ENCODE results near the gene TMCC2.
A peak's percentile ranks its signal among the peaks of the same experiment; 100 is the strongest.

Gene TMCC2

DNA sequence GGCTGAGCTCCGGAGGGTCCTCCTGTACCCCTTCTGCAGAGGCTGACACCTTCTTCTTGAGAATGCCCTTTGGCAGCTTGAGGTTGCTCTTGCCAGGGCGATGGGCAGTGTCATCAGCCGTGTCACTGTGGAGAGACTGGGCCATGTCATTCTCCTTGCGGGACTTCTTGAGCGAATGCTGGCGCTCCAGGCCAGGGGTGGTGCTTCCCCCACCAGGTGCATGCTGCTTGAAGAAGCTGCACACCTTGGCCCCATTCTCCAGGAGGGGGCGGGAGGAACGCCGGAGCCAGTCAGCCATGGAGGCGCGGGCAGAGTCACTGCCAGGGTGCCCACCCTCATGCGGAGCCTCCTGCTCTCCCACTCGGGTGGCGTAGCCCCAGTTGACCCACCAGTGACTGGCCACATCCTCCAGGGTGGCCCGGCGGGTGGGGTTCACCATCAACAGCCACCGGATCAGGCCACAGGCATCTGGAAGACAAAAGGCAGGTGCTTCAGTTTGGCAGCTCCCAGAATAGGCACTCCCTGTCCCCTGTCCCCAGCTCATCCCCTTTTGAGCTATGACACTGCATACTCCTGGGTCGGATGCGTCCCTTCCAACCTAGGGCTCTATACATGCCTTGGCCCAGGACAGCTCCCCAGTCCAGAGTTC, 76.4 kb downstream of the TMCC2 start:
- DNase-seq (ENCODE audit: low spot score) = no peak

DNA sequence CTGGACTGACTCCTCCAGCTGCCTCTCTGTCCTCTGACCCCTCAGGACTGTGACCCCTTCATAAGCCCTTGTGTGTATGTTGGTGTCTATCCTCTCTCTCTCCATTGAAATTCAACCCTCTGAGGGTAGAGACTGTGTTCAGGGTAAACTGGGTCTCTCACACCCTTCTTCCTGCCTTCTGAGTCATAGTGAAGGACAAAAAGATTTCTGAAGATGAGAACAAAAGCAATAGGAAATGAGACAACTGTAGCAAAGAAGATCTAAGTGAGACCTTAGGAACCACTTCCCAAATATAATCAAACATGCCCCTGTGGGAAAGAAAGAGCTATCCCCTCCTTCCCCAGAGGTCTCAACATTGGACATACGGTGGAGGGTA, 76.9 kb downstream of the TMCC2 start:
- no peak for DNase-seq (ENCODE audit: low spot score)

DNA sequence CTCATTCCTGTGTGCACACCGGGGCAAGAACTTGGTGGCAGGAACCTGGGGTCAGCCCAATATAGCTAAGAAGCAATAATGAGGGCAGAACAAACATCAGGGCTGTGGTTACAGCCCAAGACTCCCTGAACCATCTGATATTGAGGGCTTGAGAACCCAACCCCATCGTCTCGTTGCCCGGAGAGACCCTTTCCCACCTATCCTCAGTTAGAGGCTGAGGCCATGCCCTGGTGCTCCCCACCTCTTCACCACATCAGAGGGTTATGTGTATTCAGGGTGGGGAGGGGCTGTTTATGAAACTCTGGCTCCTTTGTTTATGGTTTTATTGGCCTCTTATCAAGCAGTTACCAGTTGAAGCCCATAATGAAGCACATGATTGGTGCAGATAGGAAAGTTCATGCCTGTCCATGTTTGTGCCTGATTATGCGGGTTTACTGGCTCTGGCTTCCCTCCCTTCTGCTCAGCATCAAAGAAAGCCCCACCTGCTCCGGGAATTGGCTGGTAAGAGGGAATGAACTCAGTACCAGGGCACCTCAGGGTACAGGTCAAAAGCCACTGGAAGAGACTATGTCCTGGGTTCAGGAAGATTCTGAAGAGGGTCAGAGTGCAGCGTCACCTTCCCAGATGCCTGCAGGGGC, 79.3 kb downstream of the TMCC2 start:
- no peak for DNase-seq (ENCODE audit: low spot score)

DNA sequence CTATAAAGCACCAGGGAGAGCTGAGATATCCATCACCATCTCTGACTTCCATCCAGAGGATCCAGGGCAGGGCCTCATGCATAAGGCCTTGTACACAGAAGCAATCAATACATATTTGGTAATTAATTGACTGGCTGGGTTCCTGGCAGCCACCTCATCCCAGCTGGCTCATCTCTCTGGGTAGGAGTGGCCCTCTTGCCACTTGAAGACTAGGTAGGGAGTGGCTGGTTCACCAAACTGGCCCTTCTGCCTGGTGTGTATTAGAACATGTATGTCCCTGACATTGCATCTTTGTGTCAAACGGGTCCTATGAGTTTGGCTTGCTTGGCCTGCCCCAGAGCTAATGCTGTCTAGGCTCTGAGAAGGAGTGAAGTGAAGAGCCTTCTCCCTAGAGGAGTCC, 82.0 kb downstream of the TMCC2 start:
- DNase-seq (ENCODE audit: low spot score) = no peak

DNA sequence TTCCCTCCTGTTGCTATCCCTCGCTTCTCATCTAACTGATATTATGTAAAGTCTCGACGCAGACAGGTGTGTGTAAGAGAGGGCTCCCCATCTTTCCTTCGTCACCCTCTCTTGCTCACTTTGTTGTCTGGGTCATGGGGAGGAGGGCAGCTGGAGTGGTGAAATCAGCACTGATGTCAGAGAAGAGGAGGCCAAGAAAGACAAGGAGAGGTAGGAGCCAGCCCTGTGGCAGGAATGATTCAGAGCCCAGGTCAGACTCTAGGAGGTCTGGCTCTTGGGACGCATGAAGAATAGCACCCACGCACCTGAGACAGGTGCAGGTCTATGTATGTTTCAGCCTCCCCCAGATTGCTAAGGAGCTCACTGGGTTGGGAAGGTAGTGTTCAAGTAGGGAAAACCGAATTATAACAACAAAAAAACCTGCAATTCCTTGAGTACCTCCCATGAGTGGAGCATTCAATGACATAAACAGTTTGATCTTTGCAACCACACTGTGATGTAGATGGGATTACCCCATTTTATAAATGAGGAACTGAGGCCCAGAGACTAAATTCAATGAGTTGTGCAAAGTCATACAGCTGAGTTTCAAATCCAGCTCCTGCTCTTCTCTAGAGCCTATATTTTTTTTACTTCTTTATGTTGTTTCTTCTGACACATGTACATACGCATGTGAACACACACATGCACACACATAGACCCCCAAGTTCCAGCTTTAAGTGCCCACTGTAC, 83.4 kb downstream of the TMCC2 start:
- DNase-seq (ENCODE audit: low spot score) = no peak

DNA sequence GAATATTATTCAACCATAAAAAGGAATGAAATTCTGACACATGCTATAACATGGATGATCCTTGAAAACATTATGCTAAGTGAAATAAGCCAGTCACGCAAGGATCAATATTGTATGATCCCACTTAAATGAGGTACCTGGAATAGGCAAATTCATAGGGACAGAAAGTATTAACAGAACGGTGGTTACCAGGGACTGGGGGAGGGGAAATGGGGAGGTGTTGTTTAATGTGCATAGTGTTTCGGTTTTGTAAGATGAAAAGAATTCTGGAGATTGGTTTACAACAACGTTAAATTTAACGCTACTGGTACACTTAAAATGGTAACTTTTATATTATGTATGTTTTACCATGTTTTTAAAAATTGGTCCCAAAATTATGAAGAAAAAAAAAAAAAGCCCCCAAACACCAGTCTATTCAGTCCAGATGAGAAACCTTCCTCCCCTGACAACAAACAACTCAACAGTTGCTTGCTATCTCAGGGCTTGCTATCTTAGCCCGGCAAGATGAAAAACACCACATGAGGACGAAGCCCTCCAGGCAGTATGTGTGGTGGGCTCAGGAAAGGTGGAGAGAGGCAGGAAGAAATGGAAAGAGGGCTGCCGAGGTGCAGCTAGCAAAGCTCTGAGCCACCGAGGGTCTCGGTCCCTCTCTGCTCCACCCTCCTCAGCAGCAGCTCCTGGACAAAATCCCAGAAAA, 85.3 kb downstream of the TMCC2 start:
- no peak for DNase-seq (ENCODE audit: low spot score)

DNA sequence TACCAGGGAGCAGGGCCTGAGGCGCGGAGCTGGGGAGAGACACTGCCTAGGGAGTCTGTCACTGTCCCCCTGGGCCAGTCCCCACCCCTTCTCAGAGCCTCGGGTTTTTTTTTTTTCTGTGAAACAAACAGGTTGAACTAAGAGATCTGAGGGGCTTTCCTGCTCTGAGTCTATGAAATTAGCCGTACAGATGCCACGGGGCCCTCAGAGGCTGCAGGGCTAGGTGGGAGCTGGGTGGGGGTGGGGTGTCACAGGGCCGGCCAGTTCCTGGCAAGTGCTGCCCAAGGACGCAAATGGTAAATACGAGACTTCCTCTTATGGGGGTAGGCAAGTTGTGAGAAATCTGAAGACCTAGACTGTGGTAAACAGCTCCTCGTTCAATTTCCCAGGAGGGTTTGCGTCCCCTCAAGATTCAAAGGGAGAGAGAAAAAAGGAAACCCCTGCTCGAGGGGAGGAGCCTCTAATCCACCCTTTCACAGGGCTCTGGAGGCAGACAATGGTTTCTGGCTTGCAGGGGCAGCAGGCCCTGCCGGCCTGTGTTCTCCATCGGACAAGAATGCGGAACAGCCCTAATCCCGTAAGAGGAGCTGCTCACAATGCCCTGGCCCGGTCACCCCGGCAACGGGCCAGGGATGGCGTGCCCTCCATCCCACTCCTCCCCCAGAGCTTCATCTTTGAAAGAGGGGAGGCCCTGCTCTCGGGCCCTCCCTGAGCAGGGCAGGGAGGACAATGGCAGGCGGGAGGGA, 86.0 kb downstream of the TMCC2 start:
- DNase-seq (ENCODE audit: low spot score) = peak; percentile 62

DNA sequence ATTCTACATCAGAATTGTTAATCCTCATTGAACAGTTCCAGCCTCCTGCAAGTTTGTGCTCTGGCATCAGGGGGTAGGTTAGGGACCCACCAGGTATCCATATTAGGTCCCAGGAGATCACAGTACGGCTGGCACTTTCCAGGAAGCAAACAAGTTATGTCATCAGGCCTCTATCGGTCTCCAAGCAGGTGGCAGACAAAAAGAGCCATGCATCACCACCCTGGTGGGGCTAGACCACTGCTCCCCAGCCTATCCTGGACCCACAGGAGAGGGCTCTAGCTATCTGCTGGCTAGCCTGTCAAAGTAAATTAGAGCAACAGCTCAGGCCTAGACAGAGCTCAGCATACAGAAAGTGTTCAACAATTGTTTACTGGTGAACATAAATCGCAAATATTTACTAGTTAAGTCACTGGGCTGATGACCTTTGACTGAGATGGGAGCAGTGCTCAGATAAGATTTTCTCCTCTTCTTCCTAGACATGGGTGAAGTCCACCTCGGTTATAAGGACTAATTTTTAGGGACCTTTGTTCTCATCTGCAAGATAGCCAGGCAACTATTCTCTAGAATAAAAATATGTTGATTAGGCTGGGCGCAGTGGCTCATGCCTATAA, 87.4 kb downstream of the TMCC2 start:
- no peak for DNase-seq (ENCODE audit: low spot score)

DNA sequence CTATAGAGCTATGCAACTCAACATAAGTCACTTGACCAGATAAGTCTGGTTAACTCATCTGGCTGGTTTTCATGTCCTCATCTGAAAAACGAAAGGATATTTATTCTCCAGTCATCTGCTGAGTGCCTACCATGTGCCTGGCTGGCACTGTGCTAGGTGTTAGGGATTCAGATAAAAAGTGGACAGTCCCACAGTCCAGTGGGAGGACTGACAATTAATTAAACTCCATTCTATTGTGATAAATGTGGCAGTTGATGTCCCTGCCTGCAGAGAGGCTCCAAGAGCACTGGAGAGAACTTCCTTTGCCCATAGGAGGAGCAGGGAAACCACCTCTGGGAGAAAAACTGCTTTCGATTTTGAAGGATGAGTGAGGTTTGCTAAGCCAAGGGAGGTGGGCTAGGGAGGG, 88.4 kb downstream of the TMCC2 start:
- no peak for DNase-seq (ENCODE audit: low spot score)

DNA sequence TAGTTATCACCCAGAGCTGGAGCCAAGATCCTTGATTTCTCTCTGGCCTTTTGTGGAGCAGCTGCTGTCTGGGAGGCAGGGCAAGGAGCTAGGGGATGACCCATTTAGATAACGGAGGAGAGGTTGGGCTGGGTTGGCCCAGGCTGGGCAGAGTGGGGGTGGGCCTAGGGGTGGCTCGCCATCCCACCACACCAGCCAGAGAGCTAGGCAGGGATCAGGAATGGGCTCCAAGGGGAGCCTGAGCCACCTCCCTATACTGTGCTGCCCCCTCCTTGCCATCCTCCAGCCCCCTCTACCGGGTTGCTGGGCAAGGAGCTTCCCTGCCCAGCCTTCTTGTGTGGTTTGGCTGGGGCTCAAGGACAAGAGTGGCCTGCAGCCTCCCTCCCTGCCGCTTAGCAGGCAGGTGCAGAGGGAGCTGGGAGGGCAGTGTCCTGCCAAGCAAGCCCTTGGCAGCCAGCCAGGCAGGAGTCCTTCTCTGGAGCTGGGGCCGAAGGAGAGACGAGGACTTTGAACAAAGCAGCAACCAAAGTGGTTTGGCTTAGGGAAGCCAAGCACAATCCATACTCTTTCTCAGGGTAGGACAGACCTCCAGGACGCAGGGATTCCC, 89.7 kb downstream of the TMCC2 start:
- no peak for DNase-seq (ENCODE audit: low spot score)

DNA sequence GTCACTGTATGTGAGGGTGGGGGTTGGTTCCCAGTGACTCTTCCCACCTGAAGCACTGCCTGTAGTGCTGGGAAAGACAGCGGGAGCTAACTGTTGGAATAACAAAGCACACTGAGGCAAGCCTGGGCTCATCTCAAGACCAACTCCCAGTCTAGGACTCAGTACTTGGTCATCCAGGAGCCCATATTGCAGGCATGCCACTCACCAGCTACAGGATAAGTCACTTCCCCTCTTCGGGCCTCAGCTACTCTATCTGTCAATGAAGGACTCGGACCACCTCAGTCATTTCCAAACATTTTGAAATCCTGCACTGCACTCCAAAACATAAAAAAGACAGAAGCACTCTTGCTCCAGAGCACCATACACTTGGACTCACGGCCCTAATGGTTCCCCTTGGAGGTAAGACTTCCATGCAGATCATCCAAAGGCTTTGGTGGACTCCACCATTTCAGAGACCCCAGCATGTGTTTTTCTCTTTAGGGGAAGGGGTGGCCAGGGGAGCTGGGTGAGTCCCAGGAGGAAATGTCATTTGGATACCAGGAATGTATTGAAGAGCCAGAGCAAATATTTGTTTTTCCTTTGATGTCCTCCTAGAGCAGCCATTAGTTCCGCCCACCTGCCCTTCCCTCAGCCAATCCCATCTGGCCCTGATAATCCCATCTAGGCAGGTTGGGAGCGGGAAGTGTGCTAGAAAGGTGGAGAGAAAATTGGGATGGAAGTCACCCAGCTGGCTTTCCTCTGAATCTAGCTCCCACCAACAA, 90.7 kb downstream of the TMCC2 start:
- no peak for DNase-seq (ENCODE audit: low spot score)

DNA sequence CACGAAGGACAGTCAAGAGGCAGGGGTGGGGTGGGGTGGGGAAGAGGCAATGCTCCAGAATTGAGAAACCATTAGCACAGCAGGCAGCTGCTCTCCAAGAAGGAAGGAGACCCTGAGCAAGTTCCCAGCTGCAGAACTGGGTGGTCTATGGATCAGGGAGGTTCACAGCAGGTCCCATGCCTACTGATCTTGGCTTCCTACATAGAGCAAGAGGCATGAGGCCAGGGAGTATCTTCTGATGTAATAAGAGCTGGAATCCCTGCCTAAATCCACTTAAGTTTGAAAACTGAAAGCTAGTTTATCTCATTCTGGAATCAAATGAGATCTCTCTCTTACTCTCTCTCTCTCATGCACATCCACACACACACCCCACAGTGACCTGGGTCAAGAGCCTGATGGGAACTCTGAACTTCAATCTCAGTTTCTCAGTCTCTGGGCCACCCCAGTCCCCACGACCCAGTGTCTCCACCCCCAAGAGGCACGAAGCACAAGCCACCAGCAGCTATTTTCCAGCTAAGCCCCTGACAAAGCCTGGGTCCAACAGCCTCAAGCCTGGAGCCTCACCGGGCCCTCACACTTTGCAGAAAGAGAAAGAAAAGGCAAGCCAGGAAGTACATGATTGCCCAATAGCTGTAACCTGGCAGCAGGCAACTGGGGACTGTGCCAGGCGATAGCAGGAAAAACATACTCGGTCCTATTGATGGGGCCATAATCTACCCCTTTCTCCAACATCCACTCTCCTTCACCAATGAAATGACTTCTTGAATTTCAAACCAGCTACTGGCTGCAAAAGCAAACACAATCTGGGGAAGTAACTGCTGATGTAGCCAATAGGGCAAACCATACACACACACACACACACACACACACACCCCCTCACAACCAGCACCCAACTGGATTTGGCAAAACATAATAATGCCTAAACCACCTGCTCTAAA, 91.6 kb downstream of the TMCC2 start:
- no peak for DNase-seq (ENCODE audit: low spot score)

DNA sequence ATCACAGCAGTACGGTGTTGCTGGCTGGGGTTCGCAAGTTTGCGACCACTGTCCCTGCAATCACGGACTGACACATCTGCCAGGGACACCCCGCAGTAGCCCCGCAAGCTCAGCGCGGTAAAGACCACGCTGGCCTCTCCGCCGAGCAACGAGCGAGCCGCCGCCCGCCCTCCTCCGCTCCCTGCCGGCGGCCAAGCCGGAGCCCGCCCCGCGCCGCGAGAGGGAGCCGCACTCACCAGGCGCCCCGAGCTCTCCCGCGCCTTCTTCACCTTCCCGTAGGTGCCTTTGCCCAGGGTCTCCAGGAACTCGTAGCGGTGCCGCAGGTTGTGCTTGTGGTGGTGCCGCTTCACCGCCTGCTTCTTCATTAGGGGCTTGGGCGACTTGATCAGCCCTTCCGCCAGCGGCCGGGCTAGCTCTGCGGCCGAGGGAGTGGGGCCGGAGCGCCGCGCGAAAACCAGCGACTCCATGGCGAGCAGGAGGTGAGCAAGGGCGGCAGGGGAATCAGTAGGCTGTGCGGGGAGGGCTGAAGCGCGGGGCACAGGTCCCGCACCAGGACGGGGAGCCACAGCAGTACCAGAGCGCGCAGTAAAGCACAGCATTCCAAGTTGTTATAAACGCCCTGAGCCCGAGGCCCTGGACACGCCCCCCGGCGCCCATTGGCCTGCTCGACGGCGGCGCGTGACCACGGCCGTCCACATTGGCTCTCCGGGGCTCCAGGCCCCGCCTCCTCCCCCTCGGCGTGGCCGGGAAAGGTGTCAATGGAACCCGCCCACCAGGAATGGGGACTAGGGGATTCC, 93.6 kb downstream of the TMCC2 start, which contains the start of gene NUAK2:
TSS of gene NUAK2 (minus strand) at position 584 of the 797 bp plus-strand sequence. CDS start at position 467, 117 bp downstream.
- DNase-seq (ENCODE audit: low spot score) = peak; percentile 92

DNA sequence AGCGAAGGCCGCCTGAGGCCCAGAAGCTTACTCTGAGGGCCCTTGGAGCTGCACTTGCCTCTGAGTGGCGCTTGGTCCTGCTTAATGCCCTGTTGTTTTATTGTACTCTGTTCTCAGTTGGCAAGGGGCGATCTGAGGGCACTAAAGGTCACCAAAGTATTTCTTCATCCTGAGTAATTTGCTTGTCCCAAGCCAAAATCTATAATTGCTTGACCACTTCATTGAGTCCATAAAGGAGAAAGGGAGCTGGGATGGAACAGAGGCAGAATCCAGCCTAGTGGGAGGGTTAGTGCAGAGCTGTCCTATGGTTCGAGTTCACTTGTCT, 94.2 kb downstream of the TMCC2 start:
- no peak for DNase-seq (ENCODE audit: low spot score)
